Adrenal gland (tissue), 12 donors: ENCODE measurements around the gene PRKG1. TPM values are rescaled to one million over a fixed set of nuclear protein-coding genes. Genes with fewer than 3 reads are reported as not detected.

Experiments
- DNase-seq, 7 donors: peaks; one replicate each; pipeline ENCODE4 v3.0.0-alpha.2; 2019 to 2020
- H3K27ac ChIP-seq, 5 donors: fragments of 200-600 bp; sonication (generic) in 4 of 5; 1 replicate in 3 of 5; 2 replicates in 2 of 5; pipeline versions ENCODE4 v1.5.1 to v1.8.0; 2016 to 2020; ENCODE audit warnings: mild to moderate bottlenecking in 1 of 5
- H3K27me3 ChIP-seq: fragments of 200-600 bp; 2 replicates; pipeline ENCODE4 v1.8.0; 2021
- H3K36me3 ChIP-seq, 2 donors: fragments of 200-600 bp; replicated peaks in 1 of 2; 1 replicate in 1 of 2; 2 replicates in 1 of 2; pipeline versions ENCODE4 v1.5.1 to v1.8.0; 2018 to 2022
- H3K4me1 ChIP-seq, 2 donors: fragments of 200-600 bp; replicated peaks in 1 of 2; 1 replicate in 1 of 2; 2 replicates in 1 of 2; pipeline versions ENCODE4 v1.5.1 to v1.8.0; 2018 to 2021
- H3K4me3 ChIP-seq, 4 donors: fragments of 200-600 bp; sonication (generic) in 3 of 4; one replicate each; pipeline ENCODE4 v1.5.1; 2016 to 2018
- H3K9me3 ChIP-seq, 3 donors: fragments of 200-600 bp; sonication (generic) in 1 of 3; replicated peaks in 1 of 3; 1 replicate in 2 of 3; 2 replicates in 1 of 3; pipeline versions ENCODE4 v1.5.1 to v1.8.0; 2016 to 2021
- CTCF ChIP-seq, 6 experiments: fragments of 450-650 bp in 4 of 6; fragments of 200-600 bp in 2 of 6; sonication (generic) in 1 of 6; IDR thresholded peaks; 1 replicate in 5 of 6; 2 replicates in 1 of 6; pipeline versions ENCODE4 v1.5.1 to v1.8.0; 2016 to 2021; ENCODE audit warnings: antibody characterized with exemption in 6 of 6, mild to moderate bottlenecking in 2 of 6, moderate library complexity in 1 of 6
- POLR2A ChIP-seq, 2 donors: fragments of 450-650 bp; IDR thresholded peaks; one replicate each; pipeline ENCODE4 v1.6.1; 2017; ENCODE audit warnings: antibody characterized with exemption in 2 of 2, mild to moderate bottlenecking in 2 of 2, moderate library complexity in 1 of 2
- WGBS, 4 donors: extraction: QIAGEN DNeasy Blood & Tissue Kit in 2 of 4; methylation state at CpG; one replicate each; pipeline versions ENCODE4 v1.1.5 to v1.1.7; 2013 to 2017; 5-methylcytosine and 5-hydroxymethylcytosine counted together
- intact Hi-C, 2 donors: fragments of 100-400 bp; cut with DNase I; formaldehyde crosslinking; loops; one replicate each; pipeline versions ENCODE4 v1.14.1 to v1.15.0; 2022 to 2023
- polyA plus RNA-seq, 3 donors: library from polyadenylated mRNA; stranded (reverse); fragments of 200-250 nt in 2 of 3; fragments of 350-450 nt in 1 of 3; fragmentation: Illumina TruSeq in 1 of 3; extraction: RNeasy Lipid Tissue Mini Kit (QIAGEN cat#74804) in 1 of 3; gene quantifications; one replicate each; pipeline ENCODE4 v1.2.3, GENCODE V29; 2013 to 2014
- total RNA-seq, 9 donors: library from RNA; depleted of rRNA in 4 of 9; stranded (reverse); fragments of >200 nt in 4 of 9; fragments of 120-200 nt in 1 of 9; fragmentation: NEBNext Ultra II Directional in 1 of 9; extraction: Animal tissue kit (Norgen Biotek cat#: 25700) in 1 of 9; gene quantifications; one replicate each; pipeline versions ENCODE4 v1.1.0 to v1.2.4, GENCODE V29; 2013 to 2023
- donor health status: healthy with polysubstance abuse.
- donor health status: Bipolar disorder and iron deficiency.
- donor health status: DM: yes; HTN: yes; CAD: no.
- donor health status: DM: no; HTN: no; CAD: no.
- donor health status: DM: no; HTN: no; CAD: no.
- donor health status: DM: yes; HTN: yes; CAD: no.

The PRKG1 gene
- total and polyA plus RNA-seq, 12 donors, result 6.9 to 104 (median 29.7) TPM

GRCh38 chr10:51638211-51638610, 563.9 kb downstream of the PRKG1 start:
- TF ChIP-seq POLR2A (IDR thresholded peaks at IDR 0.05), result no peak
- TF ChIP-seq CTCF (IDR thresholded peaks at IDR 0.05), result no peak
- WGBS, 4 donors, result 88 to 95% (median 94%) methylated on average over 4 of the region's 4 CpGs
- Histone ChIP-seq H3K36me3 (no peaks in the 10 kb centered on the region), H3K4me1 (peaks cover 6 to 9% of the 10 kb centered on the region in 2 donors), H3K4me3 (no peak overlapping the region), H3K9me3 (no peaks in the 10 kb centered on the region), H3K27ac (no peak overlapping the region), H3K27me3 (no peaks in the 10 kb centered on the region)
- intact Hi-C loops, result no loop called here
- no peak for DNase-seq

GRCh38 chr10:51638737-51639136, 564.5 kb downstream of the PRKG1 start:
- H3K36me3 ChIP-seq, result no peaks in the 10 kb centered on the region
- no peak for DNase-seq
- H3K4me3 ChIP-seq, result no peak overlapping the region
- no peak overlapping the region for H3K27ac ChIP-seq
- H3K9me3 ChIP-seq, result no peaks in the 10 kb centered on the region
- intact Hi-C loops, result no loop called here
- TF ChIP-seq CTCF (IDR thresholded peaks at IDR 0.05) (peak in 2 of 6 experiments; percentile 13 to 15), POLR2A (IDR thresholded peaks at IDR 0.05) (no peak)
- WGBS, 4 donors, result 81 to 93% (median 91%) methylated on average over 1 of the region's 1 CpG
- H3K4me1 ChIP-seq, result peaks cover 6 to 10% of the 10 kb centered on the region in 2 donors
- H3K27me3 ChIP-seq, result no peaks in the 10 kb centered on the region

GRCh38 chr10:51640120-51640819, 566.0 kb downstream of the PRKG1 start:
- Histone ChIP-seq H3K4me3 (no peak overlapping the region), H3K27ac (no peak overlapping the region), H3K4me1 (peaks cover 6 to 10% of the 10 kb centered on the region in 2 donors), H3K9me3 (no peaks in the 10 kb centered on the region), H3K27me3 (no peaks in the 10 kb centered on the region), H3K36me3 (no peaks in the 10 kb centered on the region)
- intact Hi-C loops, result no loop called here
- no peak for TF ChIP-seq POLR2A (IDR thresholded peaks at IDR 0.05)
- TF ChIP-seq CTCF (IDR thresholded peaks at IDR 0.05), result no peak
- 75 to 85% (median 78%) methylated on average over 3 of the region's 3 CpGs for WGBS, 4 donors
- DNase-seq, result no peak

- Histone ChIP-seq H3K4me1 (peaks cover 6 to 10% of the 10 kb centered on the region in 2 donors), H3K4me3 (no peak overlapping the region), H3K27ac (no peak overlapping the region), H3K36me3 (no peaks in the 10 kb centered on the region), H3K27me3 (no peaks in the 10 kb centered on the region), H3K9me3 (no peaks in the 10 kb centered on the region)
- DNase-seq, result no peak
- intact Hi-C loops, result no loop called here
- no peak for TF ChIP-seq CTCF (IDR thresholded peaks at IDR 0.05)
- no peak for TF ChIP-seq POLR2A (IDR thresholded peaks at IDR 0.05)
- 42 to 61% (median 49%) methylated on average over 4 of the region's 4 CpGs for WGBS, 4 donors
Observed at GRCh38 chr10:51642581-51642980, 568.3 kb downstream of the PRKG1 start.
